NT2/D1 (cell line): ENCODE measurements around the gene KCNAB3.

Experiments used
- DNase-seq: peaks from one replicate; pipeline ENCODE4 v3.0.0-alpha.2; 2011; ENCODE audit warnings: low read depth, low spot score
- H3K27me3 ChIP-seq: 2 replicates; pipeline ENCODE4 v1.6.0; 2011; ENCODE audit warnings: mild to moderate bottlenecking; ENCODE audit not compliant: insufficient read length, insufficient read depth
- H3K36me3 ChIP-seq: 2 replicates; pipeline ENCODE4 v1.6.1; 2011; ENCODE audit warnings: mild to moderate bottlenecking, low read length, mixed read lengths; ENCODE audit not compliant: insufficient read depth, insufficient read length
- H3K4me1 ChIP-seq: 2 replicates; pipeline ENCODE4 v1.5.1; 2011; ENCODE audit not compliant: insufficient read depth, insufficient read length
- H3K4me3 ChIP-seq: 2 replicates; pipeline ENCODE4 v1.5.1; 2011; ENCODE audit warnings: low read depth; ENCODE audit not compliant: insufficient read length
- H3K9ac ChIP-seq: 2 replicates; pipeline ENCODE4 v1.6.0; 2011; ENCODE audit warnings: low read depth; ENCODE audit not compliant: insufficient read length
- H3K9me3 ChIP-seq: 2 replicates; pipeline ENCODE4 v1.5.1; 2011; ENCODE audit warnings: mild to moderate bottlenecking, low read length; ENCODE audit not compliant: insufficient read depth
- SUZ12 ChIP-seq: IDR thresholded peaks from 2 replicates; pipeline ENCODE4 v1.6.1; 2011; ENCODE audit not compliant: insufficient read length, insufficient read depth; ENCODE audit errors: extremely low read depth
- YY1 ChIP-seq: IDR thresholded peaks from 2 replicates; pipeline ENCODE4 v1.6.1; 2011; ENCODE audit not compliant: insufficient read length, insufficient read depth
- ZNF274 ChIP-seq: IDR thresholded peaks from 2 replicates; pipeline ENCODE4 v1.6.1; 2011; ENCODE audit warnings: mild to moderate bottlenecking, low read depth, low read length

Gene KCNAB3

GRCh38 chr17:7882629-7883028 lies 47.0 kb downstream of the KCNAB3 start:
- H3K9me3 ChIP-seq, result no peaks in the 10 kb centered on the region
- no peak overlapping the region for H3K9ac ChIP-seq
- no peak for DNase-seq
- H3K4me1 ChIP-seq, result peaks cover 2% of the 10 kb centered on the region
- peaks cover 33% of the 10 kb centered on the region for H3K36me3 ChIP-seq
- H3K27me3 ChIP-seq, result no peaks in the 10 kb centered on the region
- H3K4me3 ChIP-seq, result no peak overlapping the region
- TF ChIP-seq SUZ12 (no peak), YY1 (no peak), ZNF274 (no peak)

- H3K9ac ChIP-seq, result no peak overlapping the region
- no peaks in the 10 kb centered on the region for H3K27me3 ChIP-seq
- peaks cover 33% of the 10 kb centered on the region for H3K36me3 ChIP-seq
- DNase-seq, result no peak
- H3K4me3 ChIP-seq, result no peak overlapping the region
- H3K4me1 ChIP-seq, result peaks cover 2% of the 10 kb centered on the region
- no peak for TF ChIP-seq ZNF274
- TF ChIP-seq YY1, result no peak
- TF ChIP-seq SUZ12, result no peak
- H3K9me3 ChIP-seq, result no peaks in the 10 kb centered on the region
These were observed 47.6 kb downstream of the KCNAB3 start for GRCh38 chr17:7882068-7882467.

- no peak overlapping the region for H3K4me3 ChIP-seq
- TF ChIP-seq YY1 (no peak), ZNF274 (no peak)
- H3K27me3 ChIP-seq, result no peaks in the 10 kb centered on the region
- H3K4me1 ChIP-seq, result peaks cover 2% of the 10 kb centered on the region
- no peaks in the 10 kb centered on the region for H3K9me3 ChIP-seq
- peaks cover 33% of the 10 kb centered on the region for H3K36me3 ChIP-seq
- H3K9ac ChIP-seq, result no peak overlapping the region
- DNase-seq, result no peak
These were observed 48.2 kb downstream of the KCNAB3 start for GRCh38 chr17:7881276-7882054.

- Histone ChIP-seq H3K4me1 (no peaks in the 10 kb centered on the region), H3K27me3 (no peaks in the 10 kb centered on the region), H3K9ac (no peak overlapping the region), H3K4me3 (no peak overlapping the region), H3K36me3 (peaks cover 33% of the 10 kb centered on the region), H3K9me3 (no peaks in the 10 kb centered on the region)
- DNase-seq, result no peak
- no peak for TF ChIP-seq ZNF274
- no peak for TF ChIP-seq SUZ12
These were observed 49.4 kb downstream of the KCNAB3 start for GRCh38 chr17:7880076-7880868.

GRCh38 chr17:7878234-7878633 lies 51.4 kb downstream of the KCNAB3 start:
- Histone ChIP-seq H3K36me3 (peaks cover 33% of the 10 kb centered on the region), H3K4me1 (no peaks in the 10 kb centered on the region), H3K9ac (no peak overlapping the region), H3K9me3 (no peaks in the 10 kb centered on the region), H3K27me3 (no peaks in the 10 kb centered on the region), H3K4me3 (no peak overlapping the region)
- DNase-seq, result no peak
- no peak for TF ChIP-seq ZNF274
- TF ChIP-seq SUZ12, result no peak
- no peak for TF ChIP-seq YY1

- Histone ChIP-seq H3K27me3 (no peaks in the 10 kb centered on the region), H3K4me3 (no peak overlapping the region), H3K4me1 (no peaks in the 10 kb centered on the region), H3K36me3 (peaks cover 20% of the 10 kb centered on the region), H3K9me3 (no peaks in the 10 kb centered on the region), H3K9ac (no peak overlapping the region)
- TF ChIP-seq SUZ12, result no peak
- TF ChIP-seq YY1, result no peak
- TF ChIP-seq ZNF274, result no peak
- DNase-seq, result no peak
These were observed 53.8 kb downstream of the KCNAB3 start for GRCh38 chr17:7875804-7876370.

- Histone ChIP-seq H3K9me3 (no peaks in the 10 kb centered on the region), H3K27me3 (no peaks in the 10 kb centered on the region), H3K4me3 (no peak overlapping the region), H3K9ac (no peak overlapping the region), H3K36me3 (no peaks in the 10 kb centered on the region), H3K4me1 (no peaks in the 10 kb centered on the region)
- no peak for DNase-seq
- no peak for TF ChIP-seq ZNF274
These were observed 56.6 kb downstream of the KCNAB3 start for GRCh38 chr17:7873051-7873450.
